Measurements from ENCODE around the gene MCCC1.
"Not testable (repeated sequence)": the region's sequence is repeated elsewhere in the genome, so short reads cannot be mapped to it uniquely, and the experiment has no call there.

MCCC1 gene

GRCh38 chr3:183081459-183082183 is 17.7 kb downstream of the MCCC1 start:
- H3K27ac ChIP-seq (ENCODE audit: low read depth, low read length), result no peak overlapping the region
- H3K27me3 ChIP-seq (ENCODE audit: insufficient read depth, low read length), result no peaks in the 10 kb centered on the region
- H2AFZ ChIP-seq (ENCODE audit: low read length, unreplicated experiment), result no peak overlapping the region
- no peaks in the 10 kb centered on the region for H3K4me1 ChIP-seq (ENCODE audit: control insufficient read depth, insufficient read depth, low read length, unreplicated experiment)
- H3K79me2 ChIP-seq (ENCODE audit: control insufficient read depth, insufficient read depth, low read length, unreplicated experiment), result no peaks in the 10 kb centered on the region
- peaks cover 35% of the 10 kb centered on the region for H3K36me3 ChIP-seq (ENCODE audit: insufficient read depth, low read length)
- no peak overlapping the region for H3K4me3 ChIP-seq (ENCODE audit: low read depth, low read length)

GRCh38 chr3:183080628-183081027 is 18.7 kb downstream of the MCCC1 start:
- Histone ChIP-seq H3K36me3 (ENCODE audit: insufficient read depth, low read length) (peaks cover 36% of the 10 kb centered on the region), H3K79me2 (ENCODE audit: control insufficient read depth, insufficient read depth, low read length, unreplicated experiment) (no peaks in the 10 kb centered on the region), H3K27me3 (ENCODE audit: insufficient read depth, low read length) (no peaks in the 10 kb centered on the region), H3K27ac (ENCODE audit: low read depth, low read length) (no peak overlapping the region), H2AFZ (ENCODE audit: low read length, unreplicated experiment) (no peak overlapping the region), H3K4me3 (ENCODE audit: low read depth, low read length) (no peak overlapping the region), H3K4me1 (ENCODE audit: control insufficient read depth, insufficient read depth, low read length, unreplicated experiment) (no peaks in the 10 kb centered on the region)

- H3K36me3 ChIP-seq (ENCODE audit: insufficient read depth, low read length), result peaks cover 29% of the 10 kb centered on the region
- no peaks in the 10 kb centered on the region for H3K79me2 ChIP-seq (ENCODE audit: control insufficient read depth, insufficient read depth, low read length, unreplicated experiment)
- peaks cover 11% of the 10 kb centered on the region for H3K4me1 ChIP-seq (ENCODE audit: control insufficient read depth, insufficient read depth, low read length, unreplicated experiment)
- no peaks in the 10 kb centered on the region for H3K27me3 ChIP-seq (ENCODE audit: insufficient read depth, low read length)
- H3K27ac ChIP-seq (ENCODE audit: low read depth, low read length), result no peak overlapping the region
- H3K4me3 ChIP-seq (ENCODE audit: low read depth, low read length), result no peak overlapping the region
- H2AFZ ChIP-seq (ENCODE audit: low read length, unreplicated experiment), result no peak overlapping the region
Measured at GRCh38 chr3:183074881-183075280, 24.4 kb downstream of the MCCC1 start.

- peaks cover 11% of the 10 kb centered on the region for H3K4me1 ChIP-seq (ENCODE audit: control insufficient read depth, insufficient read depth, low read length, unreplicated experiment)
- peaks cover 33% of the 10 kb centered on the region for H3K36me3 ChIP-seq (ENCODE audit: insufficient read depth, low read length)
- H3K4me3 ChIP-seq (ENCODE audit: low read depth, low read length), result peak overlapping the region; percentile 15; the same call in 1 of the 2 replicates
- H3K79me2 ChIP-seq (ENCODE audit: control insufficient read depth, insufficient read depth, low read length, unreplicated experiment), result no peaks in the 10 kb centered on the region
- H3K27me3 ChIP-seq (ENCODE audit: insufficient read depth, low read length), result no peaks in the 10 kb centered on the region
- H2AFZ ChIP-seq (ENCODE audit: low read length, unreplicated experiment), result peak overlapping the region; percentile 42
- peak overlapping the region; percentile 69 for H3K27ac ChIP-seq (ENCODE audit: low read depth, low read length)
Measured at GRCh38 chr3:183074261-183074660, 25.0 kb downstream of the MCCC1 start.

- peak overlapping the region; percentile 42 for H2AFZ ChIP-seq (ENCODE audit: low read length, unreplicated experiment)
- H3K27ac ChIP-seq (ENCODE audit: low read depth, low read length), result peak overlapping the region; percentile 69
- peaks cover 11% of the 10 kb centered on the region for H3K4me1 ChIP-seq (ENCODE audit: control insufficient read depth, insufficient read depth, low read length, unreplicated experiment)
Measured at GRCh38 chr3:183073839-183074238, 25.5 kb downstream of the MCCC1 start.

GRCh38 chr3:183070892-183071291 is 28.4 kb downstream of the MCCC1 start:
- Histone ChIP-seq H3K27ac (ENCODE audit: low read depth, low read length) (no peak overlapping the region), H3K4me1 (ENCODE audit: control insufficient read depth, insufficient read depth, low read length, unreplicated experiment) (peaks cover 11% of the 10 kb centered on the region), H3K36me3 (ENCODE audit: insufficient read depth, low read length) (peaks cover 39% of the 10 kb centered on the region), H2AFZ (ENCODE audit: low read length, unreplicated experiment) (no peak overlapping the region), H3K27me3 (ENCODE audit: insufficient read depth, low read length) (no peaks in the 10 kb centered on the region), H3K79me2 (ENCODE audit: control insufficient read depth, insufficient read depth, low read length, unreplicated experiment) (no peaks in the 10 kb centered on the region), H3K4me3 (ENCODE audit: low read depth, low read length) (no peak overlapping the region)

More at GRCh38 chr3:183073839-183074238, 25.5 kb downstream of the MCCC1 start:
- Histone ChIP-seq H3K4me3 (ENCODE audit: low read depth, low read length) (peak overlapping the region; percentile 15; the same call in 1 of the 2 replicates), H3K36me3 (ENCODE audit: insufficient read depth, low read length) (peaks cover 36% of the 10 kb centered on the region), H3K27me3 (ENCODE audit: insufficient read depth, low read length) (no peaks in the 10 kb centered on the region), H3K79me2 (ENCODE audit: control insufficient read depth, insufficient read depth, low read length, unreplicated experiment) (no peaks in the 10 kb centered on the region)

- Histone ChIP-seq H3K4me1 (ENCODE audit: control insufficient read depth, insufficient read depth, low read length, unreplicated experiment) (peaks cover 8% of the 10 kb centered on the region), H3K27ac (ENCODE audit: low read depth, low read length) (no peak overlapping the region), H2AFZ (ENCODE audit: low read length, unreplicated experiment) (no peak overlapping the region), H3K36me3 (ENCODE audit: insufficient read depth, low read length) (peaks cover 48% of the 10 kb centered on the region), H3K27me3 (ENCODE audit: insufficient read depth, low read length) (no peaks in the 10 kb centered on the region), H3K4me3 (ENCODE audit: low read depth, low read length) (no peak overlapping the region), H3K79me2 (ENCODE audit: control insufficient read depth, insufficient read depth, low read length, unreplicated experiment) (no peaks in the 10 kb centered on the region)
Measured at GRCh38 chr3:183069086-183069485, 30.2 kb downstream of the MCCC1 start.

GRCh38 chr3:183066891-183067290 is 32.4 kb downstream of the MCCC1 start:
- not testable (repeated sequence) for H3K27me3 ChIP-seq (ENCODE audit: insufficient read depth, low read length); H3K4me1 ChIP-seq (ENCODE audit: control insufficient read depth, insufficient read depth, low read length, unreplicated experiment); H3K27ac ChIP-seq (ENCODE audit: low read depth, low read length); H3K79me2 ChIP-seq (ENCODE audit: control insufficient read depth, insufficient read depth, low read length, unreplicated experiment); H2AFZ ChIP-seq (ENCODE audit: low read length, unreplicated experiment); H3K4me3 ChIP-seq (ENCODE audit: low read depth, low read length)
- H3K36me3 ChIP-seq (ENCODE audit: insufficient read depth, low read length), result peaks cover 48% of the 10 kb centered on the region

- Histone ChIP-seq H2AFZ (ENCODE audit: low read length, unreplicated experiment) (no peak overlapping the region), H3K36me3 (ENCODE audit: insufficient read depth, low read length) (peaks cover 37% of the 10 kb centered on the region), H3K79me2 (ENCODE audit: control insufficient read depth, insufficient read depth, low read length, unreplicated experiment) (no peaks in the 10 kb centered on the region), H3K27ac (ENCODE audit: low read depth, low read length) (no peak overlapping the region), H3K4me1 (ENCODE audit: control insufficient read depth, insufficient read depth, low read length, unreplicated experiment) (peaks cover 2% of the 10 kb centered on the region), H3K4me3 (ENCODE audit: low read depth, low read length) (no peak overlapping the region), H3K27me3 (ENCODE audit: insufficient read depth, low read length) (no peaks in the 10 kb centered on the region)
Measured at GRCh38 chr3:183064475-183064874, 34.8 kb downstream of the MCCC1 start.

- Histone ChIP-seq H2AFZ (ENCODE audit: low read length, unreplicated experiment) (no peak overlapping the region), H3K27ac (ENCODE audit: low read depth, low read length) (no peak overlapping the region), H3K4me1 (ENCODE audit: control insufficient read depth, insufficient read depth, low read length, unreplicated experiment) (peaks cover 2% of the 10 kb centered on the region), H3K79me2 (ENCODE audit: control insufficient read depth, insufficient read depth, low read length, unreplicated experiment) (no peaks in the 10 kb centered on the region), H3K27me3 (ENCODE audit: insufficient read depth, low read length) (no peaks in the 10 kb centered on the region), H3K36me3 (ENCODE audit: insufficient read depth, low read length) (peaks cover 12% of the 10 kb centered on the region), H3K4me3 (ENCODE audit: low read depth, low read length) (no peak overlapping the region)
Measured at GRCh38 chr3:183061391-183062172, 37.7 kb downstream of the MCCC1 start.

- H3K27ac ChIP-seq (ENCODE audit: low read depth, low read length), result no peak overlapping the region
- H3K4me1 ChIP-seq (ENCODE audit: control insufficient read depth, insufficient read depth, low read length, unreplicated experiment), result peaks cover 2% of the 10 kb centered on the region
- H3K4me3 ChIP-seq (ENCODE audit: low read depth, low read length), result no peak overlapping the region
- peaks cover 7% of the 10 kb centered on the region for H3K36me3 ChIP-seq (ENCODE audit: insufficient read depth, low read length)
- H3K79me2 ChIP-seq (ENCODE audit: control insufficient read depth, insufficient read depth, low read length, unreplicated experiment), result no peaks in the 10 kb centered on the region
- H2AFZ ChIP-seq (ENCODE audit: low read length, unreplicated experiment), result no peak overlapping the region
- H3K27me3 ChIP-seq (ENCODE audit: insufficient read depth, low read length), result no peaks in the 10 kb centered on the region
Measured at GRCh38 chr3:183058351-183058750, 40.9 kb downstream of the MCCC1 start.
